ENCODE data around the gene CRIM1. TPM values are rescaled to one million over a fixed set of nuclear protein-coding genes. Genes with fewer than 3 reads are reported as not detected.

CRIM1 gene
- total RNA-seq, 1 donor from 2014 or later = 158 TPM

DNA sequence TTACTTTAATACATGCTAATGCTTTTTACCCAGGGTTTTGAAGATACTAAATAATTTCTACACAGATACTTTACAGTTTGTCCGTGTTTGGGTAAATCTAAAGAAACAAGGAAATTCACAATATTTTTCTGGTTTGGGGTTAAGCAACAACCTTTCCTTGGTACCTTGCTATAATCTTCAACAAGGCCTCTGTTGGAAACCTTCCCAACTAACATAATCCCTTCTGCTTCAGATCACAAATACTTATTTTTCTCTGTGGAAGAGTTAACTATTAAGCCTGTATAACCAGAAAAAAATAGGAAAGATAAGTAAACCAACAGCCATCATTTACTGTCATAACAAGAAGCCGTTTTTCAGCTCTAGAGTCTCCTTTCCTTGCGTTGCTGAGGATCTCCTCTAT lies 227.4 kb downstream of the CRIM1 start:
- TF ChIP-seq, protein P1, sequence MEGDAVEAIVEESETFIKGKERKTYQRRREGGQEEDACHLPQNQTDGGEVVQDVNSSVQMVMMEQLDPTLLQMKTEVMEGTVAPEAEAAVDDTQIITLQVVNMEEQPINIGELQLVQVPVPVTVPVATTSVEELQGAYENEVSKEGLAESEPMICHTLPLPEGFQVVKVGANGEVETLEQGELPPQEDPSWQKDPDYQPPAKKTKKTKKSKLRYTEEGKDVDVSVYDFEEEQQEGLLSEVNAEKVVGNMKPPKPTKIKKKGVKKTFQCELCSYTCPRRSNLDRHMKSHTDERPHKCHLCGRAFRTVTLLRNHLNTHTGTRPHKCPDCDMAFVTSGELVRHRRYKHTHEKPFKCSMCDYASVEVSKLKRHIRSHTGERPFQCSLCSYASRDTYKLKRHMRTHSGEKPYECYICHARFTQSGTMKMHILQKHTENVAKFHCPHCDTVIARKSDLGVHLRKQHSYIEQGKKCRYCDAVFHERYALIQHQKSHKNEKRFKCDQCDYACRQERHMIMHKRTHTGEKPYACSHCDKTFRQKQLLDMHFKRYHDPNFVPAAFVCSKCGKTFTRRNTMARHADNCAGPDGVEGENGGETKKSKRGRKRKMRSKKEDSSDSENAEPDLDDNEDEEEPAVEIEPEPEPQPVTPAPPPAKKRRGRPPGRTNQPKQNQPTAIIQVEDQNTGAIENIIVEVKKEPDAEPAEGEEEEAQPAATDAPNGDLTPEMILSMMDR (IDR thresholded peaks at IDR 0.05) = no peak
- Histone ChIP-seq H3K9me3 (no peaks in the 10 kb centered on the region), H3K4me3 (no peak overlapping the region), H3K4me1 (no peaks in the 10 kb centered on the region), H3K27me3 (no peaks in the 10 kb centered on the region), H3K27ac (no peak overlapping the region), H3K36me3 (peaks cover 83% of the 10 kb centered on the region)
- no peak for ATAC-seq
- intact Hi-C loops (cut with DNase I) = no loop called here
- no peak for DNase-seq

DNA sequence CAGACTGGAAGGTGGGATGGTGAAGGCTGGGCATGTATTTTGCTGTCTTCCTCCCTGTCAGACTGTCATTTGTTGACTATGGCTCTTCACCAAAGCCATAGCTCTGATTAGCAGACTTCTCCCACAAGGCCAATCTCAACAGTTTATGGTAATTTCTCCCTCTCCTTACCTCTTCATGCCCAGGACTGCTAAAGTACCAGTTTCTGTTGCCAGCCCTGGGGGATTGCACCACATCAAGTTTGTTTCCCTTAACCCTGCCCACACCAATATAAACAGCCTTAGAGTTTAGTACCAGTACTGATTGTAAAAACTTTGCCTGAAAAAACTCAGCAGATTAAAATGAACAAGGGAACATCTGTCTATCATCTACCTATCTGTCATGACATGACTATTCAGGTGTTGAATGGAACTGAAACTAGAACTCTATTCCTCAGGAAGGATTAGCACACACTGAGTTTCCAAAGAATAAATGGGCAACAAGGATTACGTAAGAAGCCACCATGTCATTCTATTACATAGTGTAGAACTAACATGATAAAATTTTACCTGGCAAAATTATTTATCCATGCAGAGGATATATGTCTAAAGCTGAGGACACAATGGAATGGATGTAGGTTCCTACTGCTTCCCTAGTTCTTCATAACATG lies 228.7 kb downstream of the CRIM1 start:
- H3K4me3 ChIP-seq = no peak overlapping the region
- DNase-seq (no peak), ATAC-seq (peak; percentile 77)
- no peaks in the 10 kb centered on the region for H3K4me1 ChIP-seq
- no peak overlapping the region for H3K27ac ChIP-seq
- intact Hi-C loops (cut with DNase I) = no loop called here
- no peaks in the 10 kb centered on the region for H3K27me3 ChIP-seq
- no peaks in the 10 kb centered on the region for H3K9me3 ChIP-seq
- peaks cover 75% of the 10 kb centered on the region for H3K36me3 ChIP-seq
- TF ChIP-seq, protein P1 (IDR thresholded peaks at IDR 0.05) = no peak

- no peak for DNase-seq
- Histone ChIP-seq H3K27me3 (no peaks in the 10 kb centered on the region), H3K27ac (no peak overlapping the region), H3K4me3 (no peak overlapping the region), H3K36me3 (peaks cover 65% of the 10 kb centered on the region), H3K4me1 (no peaks in the 10 kb centered on the region), H3K9me3 (no peaks in the 10 kb centered on the region)
- ATAC-seq = no peak
- intact Hi-C loops (cut with DNase I) = no loop called here
- TF ChIP-seq, protein P1 (IDR thresholded peaks at IDR 0.05) = no peak
Observed at GRCh38 chr2:36586672-36587071, 231.1 kb downstream of the CRIM1 start.

DNA sequence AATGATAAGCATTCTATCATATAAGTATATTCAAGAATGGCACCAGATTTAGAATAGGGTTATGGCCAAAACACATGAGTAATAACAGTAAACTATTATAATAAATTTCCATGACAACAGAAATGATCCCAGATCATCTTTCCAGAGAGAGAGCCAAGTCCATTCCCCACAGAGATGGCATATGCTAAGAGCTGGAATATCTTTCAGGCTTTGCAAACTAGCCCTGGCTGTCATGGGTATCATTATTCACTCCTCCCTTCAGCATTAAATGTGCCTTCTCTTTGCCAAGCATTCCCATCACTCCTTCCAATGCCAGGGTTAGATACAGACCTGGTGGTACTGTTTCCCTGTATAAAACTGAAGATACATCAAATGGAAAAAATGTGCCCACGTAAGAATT lies 231.5 kb downstream of the CRIM1 start:
- H3K27me3 ChIP-seq = no peaks in the 10 kb centered on the region
- H3K9me3 ChIP-seq = no peaks in the 10 kb centered on the region
- no peak overlapping the region for H3K27ac ChIP-seq
- no peaks in the 10 kb centered on the region for H3K4me1 ChIP-seq
- ATAC-seq = no peak
- TF ChIP-seq, protein P1 (IDR thresholded peaks at IDR 0.05) = no peak
- no peak for DNase-seq
- H3K36me3 ChIP-seq = peaks cover 61% of the 10 kb centered on the region
- intact Hi-C loops (cut with DNase I) = no loop called here
- no peak overlapping the region for H3K4me3 ChIP-seq

- no peaks in the 10 kb centered on the region for H3K27me3 ChIP-seq
- ATAC-seq (no peak), DNase-seq (no peak)
- no peaks in the 10 kb centered on the region for H3K4me1 ChIP-seq
- TF ChIP-seq, protein P1 (IDR thresholded peaks at IDR 0.05) = no peak
- H3K4me3 ChIP-seq = no peak overlapping the region
- peaks cover 57% of the 10 kb centered on the region for H3K36me3 ChIP-seq
- no peaks in the 10 kb centered on the region for H3K9me3 ChIP-seq
- intact Hi-C loops (cut with DNase I) = no loop called here
- no peak overlapping the region for H3K27ac ChIP-seq
Observed at GRCh38 chr2:36587556-36587955, 232.0 kb downstream of the CRIM1 start.

GRCh38 chr2:36589230-36589630 lies 233.7 kb downstream of the CRIM1 start:
- DNase-seq (no peak), ATAC-seq (no peak)
- TF ChIP-seq, protein P1 (IDR thresholded peaks at IDR 0.05) = no peak
- H3K4me1 ChIP-seq = no peaks in the 10 kb centered on the region
- no peak overlapping the region for H3K27ac ChIP-seq
- intact Hi-C loops (cut with DNase I) = no loop called here
- H3K4me3 ChIP-seq = no peak overlapping the region
- H3K36me3 ChIP-seq = peaks cover 46% of the 10 kb centered on the region
- no peaks in the 10 kb centered on the region for H3K9me3 ChIP-seq
- no peaks in the 10 kb centered on the region for H3K27me3 ChIP-seq
